Choroid plexus epithelial cell (primary cell): ENCODE results near the gene RHOT2.
A peak's percentile ranks its signal among the peaks of the same experiment; 100 is the strongest.

Experiments used
- DNase-seq: peaks from one replicate; pipeline ENCODE4 v3.0.0-alpha.2; 2010; ENCODE audit warnings: low read depth
- H3K4me3 ChIP-seq: 2 replicates; pipeline ENCODE4 v1.5.1; 2011; ENCODE audit warnings: low read depth, mild to moderate bottlenecking, control low read depth, low read length, moderate library complexity
- CTCF ChIP-seq: conservative IDR thresholded peaks from 2 replicates; pipeline ENCODE4 v1.5.1; 2011; ENCODE audit warnings: low read depth, mild to moderate bottlenecking, control low read depth, inconsistent platforms, low read length, moderate library complexity

RHOT2 gene

GRCh38 chr16:667113-667779 lies 686 bp upstream of the RHOT2 start:
- DNase-seq, result no peak
- H3K4me3 ChIP-seq, result no peak overlapping the region
- TF ChIP-seq CTCF, result no peak

- H3K4me3 ChIP-seq, result peak overlapping the region; percentile 93
- no peak for TF ChIP-seq CTCF
- DNase-seq, result peak; percentile 34
These were observed 713 bp downstream of the RHOT2 start for GRCh38 chr16:668519-669171.

GRCh38 chr16:669666-670065 lies 1.7 kb downstream of the RHOT2 start:
- no peak for DNase-seq
- no peak for TF ChIP-seq CTCF
- H3K4me3 ChIP-seq, result peak overlapping the region; percentile 93

- no peak overlapping the region for H3K4me3 ChIP-seq
- TF ChIP-seq CTCF, result no peak
- DNase-seq, result no peak
These were observed 2.8 kb downstream of the RHOT2 start for GRCh38 chr16:670485-671352.

GRCh38 chr16:671353-672131 lies 3.6 kb downstream of the RHOT2 start:
- DNase-seq, result no peak
- no peak for TF ChIP-seq CTCF
- no peak overlapping the region for H3K4me3 ChIP-seq

GRCh38 chr16:672371-672770 lies 4.4 kb downstream of the RHOT2 start:
- no peak for DNase-seq
- H3K4me3 ChIP-seq, result no peak overlapping the region
- TF ChIP-seq CTCF, result no peak
